ENCODE measurements around the gene MYLIP.

MYLIP gene

GRCh38 chr6:16127471-16127870 is 1.4 kb upstream of the MYLIP start:
- H3K4me1 ChIP-seq = peaks cover 0 to 30% (median 9%) of the 10 kb centered on the region in 4 donors
- no peak for TF ChIP-seq CTCF (IDR thresholded peaks at IDR 0.05)
- H3K9me3 ChIP-seq = no peaks in the 10 kb centered on the region
- H3K4me3 ChIP-seq = no peak overlapping the region
- H3K27me3 ChIP-seq = no peaks in the 10 kb centered on the region
- DNase-seq = no peak
- intact Hi-C loops (cut with DNase I; ENCODE audit: low total_unique reads) = no loop called here
- no peaks in the 10 kb centered on the region for H3K36me3 ChIP-seq
- no peak overlapping the region for H3K27ac ChIP-seq

GRCh38 chr6:16129623-16130401 is 926 bp downstream of the MYLIP start:
- intact Hi-C loops (cut with DNase I; ENCODE audit: low total_unique reads) = loop anchor here (2.0 kb wide), 2 partner anchors 75 to 439 kb away; no protein-coding TSS in a partner anchor
- H3K36me3 ChIP-seq = no peaks in the 10 kb centered on the region
- peak in 1 of 2 donors; percentile 76 for DNase-seq

GRCh38 chr6:16130437-16130891 is 1.6 kb downstream of the MYLIP start:
- Histone ChIP-seq H3K36me3 (no peaks in the 10 kb centered on the region), H3K9me3 (no peaks in the 10 kb centered on the region), H3K4me3 (peak overlapping the region; percentile 84 to 90), H3K27ac (peak overlapping the region; percentile 95 to 98), H3K27me3 (no peaks in the 10 kb centered on the region), H3K4me1 (peaks cover 0 to 47% (median 35%) of the 10 kb centered on the region in 4 donors)
- intact Hi-C loops (cut with DNase I; ENCODE audit: low total_unique reads) = loop anchor here (2.0 kb wide), 1 partner anchor 74 kb away; no protein-coding TSS in a partner anchor
- no peak for TF ChIP-seq CTCF (IDR thresholded peaks at IDR 0.05)
- DNase-seq = no peak

More at GRCh38 chr6:16129623-16130401, 926 bp downstream of the MYLIP start:
- no peak for TF ChIP-seq CTCF (IDR thresholded peaks at IDR 0.05)
- Histone ChIP-seq H3K4me3 (peak overlapping the region; percentile 84 to 90), H3K4me1 (peaks cover 0 to 47% (median 29%) of the 10 kb centered on the region in 4 donors), H3K27me3 (no peaks in the 10 kb centered on the region), H3K27ac (peak overlapping the region; percentile 95 to 98), H3K9me3 (no peaks in the 10 kb centered on the region)

GRCh38 chr6:16130932-16131387 is 2.1 kb downstream of the MYLIP start:
- TF ChIP-seq CTCF (IDR thresholded peaks at IDR 0.05) = no peak
- Histone ChIP-seq H3K36me3 (no peaks in the 10 kb centered on the region), H3K4me3 (peak overlapping the region; percentile 84 to 90), H3K27me3 (no peaks in the 10 kb centered on the region), H3K4me1 (peaks cover 0 to 48% (median 39%) of the 10 kb centered on the region in 4 donors), H3K9me3 (no peaks in the 10 kb centered on the region), H3K27ac (peak overlapping the region; percentile 95 to 98)
- peak in 1 of 2 donors; percentile 70 for DNase-seq
- intact Hi-C loops (cut with DNase I; ENCODE audit: low total_unique reads) = loop anchor here (2.0 kb wide), 1 partner anchor 74 kb away; no protein-coding TSS in a partner anchor

GRCh38 chr6:16132909-16133308 is 4.0 kb downstream of the MYLIP start:
- no peak for DNase-seq
- peak overlapping the region; percentile 60 to 95 for H3K27ac ChIP-seq
- H3K27me3 ChIP-seq = no peaks in the 10 kb centered on the region
- intact Hi-C loops (cut with DNase I; ENCODE audit: low total_unique reads) = no loop called here
- no peaks in the 10 kb centered on the region for H3K9me3 ChIP-seq
- TF ChIP-seq CTCF (IDR thresholded peaks at IDR 0.05) = no peak
- H3K4me1 ChIP-seq = peaks cover 0 to 68% (median 56%) of the 10 kb centered on the region in 4 donors
- H3K4me3 ChIP-seq = peak overlapping the region; percentile 84 to 90
- no peaks in the 10 kb centered on the region for H3K36me3 ChIP-seq

All from tibial artery (tissue), 4 donors.